GM23338 (cell line): ENCODE measurements around the gene TBCB. TPM values are rescaled to one million over a fixed set of nuclear protein-coding genes. Genes with fewer than 3 reads are reported as not detected.

ENCODE experiments used
- ATAC-seq: fragments of 200-7000 bp; cut with Tn5 transposase; 3 replicates; pipeline ENCODE4 v1.9.1; 2020
- DNase-seq: peaks from one replicate; pipeline ENCODE4 v3.0.0-alpha.2; 2015; ENCODE audit warnings: low spot score
- H2AFZ ChIP-seq: fragments of 200-600 bp; sonication (generic); 2 replicates; pipeline ENCODE4 v1.8.0; 2016; ENCODE audit warnings: antibody characterized with exemption, mild to moderate bottlenecking, moderate library complexity
- H3F3A ChIP-seq: fragments of 200-600 bp; sonication (generic); replicated peaks from 2 replicates; pipeline ENCODE4 v1.8.0; 2017; ENCODE audit warnings: antibody characterized with exemption, mixed run types, low read depth
- H3K27ac ChIP-seq: fragments of 200-600 bp; sonication (generic); 2 replicates; pipeline ENCODE4 v1.6.1; 2016; ENCODE audit warnings: low read depth
- H3K27me3 ChIP-seq: fragments of 200-600 bp; sonication (generic); 2 replicates; pipeline ENCODE4 v1.8.0; 2016; ENCODE audit warnings: mild to moderate bottlenecking, mixed run types, moderate library complexity; ENCODE audit not compliant: insufficient read depth
- H3K36me3 ChIP-seq: fragments of 200-600 bp; sonication (generic); 2 replicates; pipeline ENCODE4 v1.8.0; 2016; ENCODE audit warnings: mild to moderate bottlenecking; ENCODE audit not compliant: insufficient read depth
- H3K4me1 ChIP-seq: fragments of 200-600 bp; sonication (generic); 2 replicates; pipeline ENCODE4 v1.8.0; 2016; ENCODE audit warnings: mild to moderate bottlenecking, moderate library complexity; ENCODE audit not compliant: insufficient read depth
- H3K4me2 ChIP-seq: fragments of 200-600 bp; sonication (generic); 2 replicates; pipeline ENCODE4 v1.7.1; 2017; ENCODE audit warnings: mixed run types
- H3K4me3 ChIP-seq: fragments of 200-600 bp; sonication (generic); 2 replicates; pipeline ENCODE4 v1.6.1; 2016; ENCODE audit warnings: mixed run types
- H3K79me2 ChIP-seq: fragments of 200-600 bp; sonication (generic); replicated peaks from 2 replicates; pipeline ENCODE4 v1.8.0; 2017; ENCODE audit warnings: mild to moderate bottlenecking; ENCODE audit not compliant: insufficient read depth
- H3K9me2 ChIP-seq: fragments of 200-600 bp; sonication (generic); 2 replicates; pipeline ENCODE4 v1.8.0; 2017; ENCODE audit not compliant: insufficient read depth
- H4K20me1 ChIP-seq: fragments of 200-600 bp; sonication (generic); replicated peaks from 2 replicates; pipeline ENCODE4 v1.8.0; 2017; ENCODE audit warnings: mild to moderate bottlenecking; ENCODE audit not compliant: insufficient read depth
- H3K27ac Mint-ChIP-seq: 2 replicates; pipeline ENCODE4 v1.8.0; 2020; ENCODE audit warnings: inconsistent platforms, mild to moderate bottlenecking, moderate library complexity, mixed read lengths
- H3K27me3 Mint-ChIP-seq: 3 replicates; pipeline ENCODE4 v1.8.0; 2022; ENCODE audit warnings: low read depth, mild to moderate bottlenecking, moderate library complexity, mixed read lengths, inconsistent platforms; ENCODE audit not compliant: insufficient read depth, poor library complexity
- H3K36me3 Mint-ChIP-seq: 3 replicates; pipeline ENCODE4 v1.8.0; 2021; ENCODE audit warnings: low read depth, mild to moderate bottlenecking, inconsistent platforms, moderate library complexity, mixed read lengths
- H3K4me1 Mint-ChIP-seq: 3 replicates; pipeline ENCODE4 v1.8.0; 2020; ENCODE audit warnings: mild to moderate bottlenecking, inconsistent platforms, mixed read lengths
- H3K4me3 Mint-ChIP-seq: 3 replicates; pipeline ENCODE4 v1.8.0; 2021; ENCODE audit warnings: moderate library complexity, mild to moderate bottlenecking, inconsistent platforms, mixed read lengths
- H3K9me3 Mint-ChIP-seq: 3 replicates; pipeline ENCODE4 v1.8.0; 2020; ENCODE audit warnings: moderate library complexity, mild to moderate bottlenecking, inconsistent platforms, mixed read lengths
- CREB1 ChIP-seq: fragments of 250-450 bp; sonication (Bioruptor Pico); IDR thresholded peaks from 2 replicates; pipeline ENCODE4 v1.5.0; 2020; ENCODE audit warnings: low read depth, mild to moderate bottlenecking, moderate library complexity
- EZH2 ChIP-seq: fragments of 200-600 bp; sonication (generic); IDR thresholded peaks from one replicate; pipeline ENCODE4 v1.8.0; 2017; ENCODE audit warnings: antibody characterized with exemption, mild to moderate bottlenecking, low read depth; ENCODE audit not compliant: unreplicated experiment
- EZH2phosphoT487 ChIP-seq: fragments of 200-600 bp; sonication (generic); IDR thresholded peaks from one replicate; pipeline ENCODE4 v1.8.1; 2018; ENCODE audit warnings: antibody characterized with exemption; ENCODE audit not compliant: unreplicated experiment
- JUNB ChIP-seq: IDR thresholded peaks from one replicate; pipeline ENCODE4 v1.6.1; 2016; ENCODE audit warnings: antibody characterized with exemption; ENCODE audit not compliant: unreplicated experiment
- NANOG ChIP-seq: IDR thresholded peaks from 2 replicates; pipeline ENCODE4 v1.6.1; 2016; ENCODE audit warnings: antibody characterized with exemption, borderline replicate concordance
- POLR2AphosphoS5 ChIP-seq: IDR thresholded peaks from 2 replicates; pipeline ENCODE4 v1.6.1; 2016; ENCODE audit warnings: antibody characterized with exemption, low read depth
- STAT1 ChIP-seq: IDR thresholded peaks from one replicate; pipeline ENCODE4 v1.6.1; 2016; ENCODE audit warnings: antibody characterized with exemption; ENCODE audit not compliant: unreplicated experiment
- ZNF114 ChIP-seq: fragments of 250-450 bp; sonication (Bioruptor Pico); IDR thresholded peaks from 2 replicates; pipeline ENCODE4 v1.5.0; 2020; ENCODE audit warnings: mild to moderate bottlenecking, moderate library complexity
- ZNF331 ChIP-seq: fragments of 250-450 bp; sonication (Bioruptor Pico); IDR thresholded peaks from 2 replicates; pipeline ENCODE4 v1.5.0; 2020; ENCODE audit warnings: low read depth, mild to moderate bottlenecking, moderate library complexity
- polyA plus RNA-seq: library from polyadenylated mRNA; unstranded; fragments of >200 nt; fragmentation: Nextera tagmentation; extraction: Ambion mirVana; gene quantifications from 2 replicates; pipeline ENCODE4 v1.2.1, GENCODE V29; 2016
- total RNA-seq: library from RNA; depleted of rRNA; stranded (reverse); fragments of >200 nt; shearing (Covaris generic); gene quantifications from 2 replicates; pipeline ENCODE4 v1.2.3, GENCODE V29; 2014
- TF ChIP-seq, protein P1 (sequence below): fragments of 250-450 bp; sonication (Bioruptor Pico); IDR thresholded peaks from 2 replicates; pipeline ENCODE4 v1.5.0; 2020; ENCODE audit warnings: mild to moderate bottlenecking, moderate library complexity
- TF ChIP-seq, protein P2 (sequence below): IDR thresholded peaks from one replicate; pipeline ENCODE4 v1.6.1; 2018; ENCODE audit warnings: antibody characterized with exemption; ENCODE audit not compliant: unreplicated experiment
- TF ChIP-seq, protein P3 (sequence below), 2 experiments: fragments of 200-600 bp in 1 of 2; sonication (generic) in 1 of 2; conservative IDR thresholded peaks; 2 replicates each; pipeline versions ENCODE4 v1.5.1 to v1.6.1; 2016 to 2017; ENCODE audit warnings: antibody characterized with exemption in 2 of 2, low read depth in 2 of 2, mild to moderate bottlenecking in 2 of 2, moderate library complexity in 1 of 2
- TF ChIP-seq, protein P4 (sequence below): IDR thresholded peaks from 2 replicates; pipeline ENCODE4 v1.6.1; 2016; ENCODE audit warnings: antibody characterized with exemption

TBCB gene
- total and polyA plus RNA-seq, 2 experiments from 2014 or later = 275 to 290 TPM

DNA sequence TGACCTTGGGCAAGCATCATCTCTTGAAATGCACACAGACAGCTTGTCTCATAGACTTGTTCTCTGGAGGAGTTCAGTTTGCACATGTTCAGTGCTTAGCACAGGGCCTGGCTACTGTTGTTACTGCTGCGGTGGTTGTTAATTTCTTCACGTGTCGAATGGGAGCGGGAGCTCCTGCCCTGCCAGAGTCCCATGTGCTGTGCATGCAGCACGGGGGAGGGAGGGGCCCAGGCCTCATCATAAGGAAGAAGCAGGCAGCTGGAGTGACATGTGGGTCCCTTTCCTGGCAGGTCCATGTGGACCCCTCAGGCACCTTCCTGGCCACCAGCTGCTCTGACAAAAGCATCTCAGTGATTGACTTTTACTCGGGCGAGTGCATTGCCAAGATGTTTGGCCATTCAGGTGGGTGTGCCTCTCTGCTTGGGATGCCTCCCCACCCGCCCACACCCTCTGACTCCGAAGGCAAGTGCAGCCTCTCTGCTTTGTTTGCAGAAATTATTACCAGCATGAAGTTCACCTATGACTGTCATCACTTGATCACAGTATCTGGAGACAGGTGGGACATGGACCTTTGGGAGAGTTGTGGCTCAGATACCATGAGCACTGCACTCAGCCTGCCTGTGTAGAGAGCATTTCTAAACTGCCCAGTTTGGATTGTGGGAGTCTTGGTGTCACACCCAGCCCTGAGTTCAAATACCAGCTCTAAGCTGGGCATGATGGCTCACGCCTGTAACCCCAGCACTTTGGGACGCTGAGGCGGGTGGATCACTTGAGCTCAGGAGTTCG, 24.2 kb upstream of the TBCB start:
- H3K27ac ChIP-seq = no peak overlapping the region
- H3K4me3 ChIP-seq = no peak overlapping the region
- 0 out of 2 replicates have a peak, but pooled peaks cover 2% of the 10 kb centered on the region for H3F3A ChIP-seq
- H4K20me1 ChIP-seq = no peaks in the 10 kb centered on the region; the same call in 1 of the 2 replicates
- Mint-ChIP-seq H3K27me3 (peaks cover 5% of the 10 kb centered on the region), H3K36me3 (peaks cover 73% of the 10 kb centered on the region), H3K27ac (no peak overlapping the region), H3K9me3 (no peaks in the 10 kb centered on the region), H3K4me1 (no peaks in the 10 kb centered on the region), H3K4me3 (no peak overlapping the region)
- H2AFZ ChIP-seq = no peak overlapping the region
- no peaks in the 10 kb centered on the region for H3K27me3 ChIP-seq
- no peak for DNase-seq
- H3K9me2 ChIP-seq = no peaks in the 10 kb centered on the region
- TF ChIP-seq CREB1 (CRISPR knock-in tag) (no peak), STAT1 (no peak), POLR2AphosphoS5 (no peak), JUNB (no peak), NANOG (no peak), EZH2 (no peak), ZNF114 (no peak), EZH2phosphoT487 (no peak), ZNF331 (CRISPR knock-in tag) (no peak)
- TF ChIP-seq, protein P1, sequence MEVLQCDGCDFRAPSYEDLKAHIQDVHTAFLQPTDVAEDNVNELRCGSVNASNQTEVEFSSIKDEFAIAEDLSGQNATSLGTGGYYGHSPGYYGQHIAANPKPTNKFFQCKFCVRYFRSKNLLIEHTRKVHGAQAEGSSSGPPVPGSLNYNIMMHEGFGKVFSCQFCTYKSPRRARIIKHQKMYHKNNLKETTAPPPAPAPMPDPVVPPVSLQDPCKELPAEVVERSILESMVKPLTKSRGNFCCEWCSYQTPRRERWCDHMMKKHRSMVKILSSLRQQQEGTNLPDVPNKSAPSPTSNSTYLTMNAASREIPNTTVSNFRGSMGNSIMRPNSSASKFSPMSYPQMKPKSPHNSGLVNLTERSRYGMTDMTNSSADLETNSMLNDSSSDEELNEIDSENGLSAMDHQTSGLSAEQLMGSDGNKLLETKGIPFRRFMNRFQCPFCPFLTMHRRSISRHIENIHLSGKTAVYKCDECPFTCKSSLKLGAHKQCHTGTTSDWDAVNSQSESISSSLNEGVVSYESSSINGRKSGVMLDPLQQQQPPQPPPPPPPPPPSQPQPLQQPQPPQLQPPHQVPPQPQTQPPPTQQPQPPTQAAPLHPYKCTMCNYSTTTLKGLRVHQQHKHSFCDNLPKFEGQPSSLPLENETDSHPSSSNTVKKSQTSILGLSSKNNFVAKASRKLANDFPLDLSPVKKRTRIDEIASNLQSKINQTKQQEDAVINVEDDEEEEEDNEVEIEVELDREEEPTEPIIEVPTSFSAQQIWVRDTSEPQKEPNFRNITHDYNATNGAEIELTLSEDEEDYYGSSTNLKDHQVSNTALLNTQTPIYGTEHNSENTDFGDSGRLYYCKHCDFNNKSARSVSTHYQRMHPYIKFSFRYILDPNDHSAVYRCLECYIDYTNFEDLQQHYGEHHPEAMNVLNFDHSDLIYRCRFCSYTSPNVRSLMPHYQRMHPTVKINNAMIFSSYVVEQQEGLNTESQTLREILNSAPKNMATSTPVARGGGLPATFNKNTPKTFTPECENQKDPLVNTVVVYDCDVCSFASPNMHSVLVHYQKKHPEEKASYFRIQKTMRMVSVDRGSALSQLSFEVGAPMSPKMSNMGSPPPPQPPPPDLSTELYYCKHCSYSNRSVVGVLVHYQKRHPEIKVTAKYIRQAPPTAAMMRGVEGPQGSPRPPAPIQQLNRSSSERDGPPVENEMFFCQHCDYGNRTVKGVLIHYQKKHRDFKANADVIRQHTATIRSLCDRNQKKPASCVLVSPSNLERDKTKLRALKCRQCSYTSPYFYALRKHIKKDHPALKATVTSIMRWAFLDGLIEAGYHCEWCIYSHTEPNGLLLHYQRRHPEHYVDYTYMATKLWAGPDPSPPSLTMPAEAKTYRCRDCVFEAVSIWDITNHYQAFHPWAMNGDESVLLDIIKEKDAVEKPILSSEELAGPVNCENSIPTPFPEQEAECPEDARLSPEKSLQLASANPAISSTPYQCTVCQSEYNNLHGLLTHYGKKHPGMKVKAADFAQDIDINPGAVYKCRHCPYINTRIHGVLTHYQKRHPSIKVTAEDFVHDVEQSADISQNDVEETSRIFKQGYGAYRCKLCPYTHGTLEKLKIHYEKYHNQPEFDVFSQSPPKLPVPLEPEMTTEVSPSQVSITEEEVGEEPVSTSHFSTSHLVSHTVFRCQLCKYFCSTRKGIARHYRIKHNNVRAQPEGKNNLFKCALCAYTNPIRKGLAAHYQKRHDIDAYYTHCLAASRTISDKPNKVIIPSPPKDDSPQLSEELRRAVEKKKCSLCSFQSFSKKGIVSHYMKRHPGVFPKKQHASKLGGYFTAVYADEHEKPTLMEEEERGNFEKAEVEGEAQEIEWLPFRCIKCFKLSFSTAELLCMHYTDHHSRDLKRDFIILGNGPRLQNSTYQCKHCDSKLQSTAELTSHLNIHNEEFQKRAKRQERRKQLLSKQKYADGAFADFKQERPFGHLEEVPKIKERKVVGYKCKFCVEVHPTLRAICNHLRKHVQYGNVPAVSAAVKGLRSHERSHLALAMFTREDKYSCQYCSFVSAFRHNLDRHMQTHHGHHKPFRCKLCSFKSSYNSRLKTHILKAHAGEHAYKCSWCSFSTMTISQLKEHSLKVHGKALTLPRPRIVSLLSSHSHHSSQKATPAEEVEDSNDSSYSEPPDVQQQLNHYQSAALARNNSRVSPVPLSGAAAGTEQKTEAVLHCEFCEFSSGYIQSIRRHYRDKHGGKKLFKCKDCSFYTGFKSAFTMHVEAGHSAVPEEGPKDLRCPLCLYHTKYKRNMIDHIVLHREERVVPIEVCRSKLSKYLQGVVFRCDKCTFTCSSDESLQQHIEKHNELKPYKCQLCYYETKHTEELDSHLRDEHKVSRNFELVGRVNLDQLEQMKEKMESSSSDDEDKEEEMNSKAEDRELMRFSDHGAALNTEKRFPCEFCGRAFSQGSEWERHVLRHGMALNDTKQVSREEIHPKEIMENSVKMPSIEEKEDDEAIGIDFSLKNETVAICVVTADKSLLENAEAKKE (CRISPR knock-in tag) = no peak
- TF ChIP-seq, protein P2, sequence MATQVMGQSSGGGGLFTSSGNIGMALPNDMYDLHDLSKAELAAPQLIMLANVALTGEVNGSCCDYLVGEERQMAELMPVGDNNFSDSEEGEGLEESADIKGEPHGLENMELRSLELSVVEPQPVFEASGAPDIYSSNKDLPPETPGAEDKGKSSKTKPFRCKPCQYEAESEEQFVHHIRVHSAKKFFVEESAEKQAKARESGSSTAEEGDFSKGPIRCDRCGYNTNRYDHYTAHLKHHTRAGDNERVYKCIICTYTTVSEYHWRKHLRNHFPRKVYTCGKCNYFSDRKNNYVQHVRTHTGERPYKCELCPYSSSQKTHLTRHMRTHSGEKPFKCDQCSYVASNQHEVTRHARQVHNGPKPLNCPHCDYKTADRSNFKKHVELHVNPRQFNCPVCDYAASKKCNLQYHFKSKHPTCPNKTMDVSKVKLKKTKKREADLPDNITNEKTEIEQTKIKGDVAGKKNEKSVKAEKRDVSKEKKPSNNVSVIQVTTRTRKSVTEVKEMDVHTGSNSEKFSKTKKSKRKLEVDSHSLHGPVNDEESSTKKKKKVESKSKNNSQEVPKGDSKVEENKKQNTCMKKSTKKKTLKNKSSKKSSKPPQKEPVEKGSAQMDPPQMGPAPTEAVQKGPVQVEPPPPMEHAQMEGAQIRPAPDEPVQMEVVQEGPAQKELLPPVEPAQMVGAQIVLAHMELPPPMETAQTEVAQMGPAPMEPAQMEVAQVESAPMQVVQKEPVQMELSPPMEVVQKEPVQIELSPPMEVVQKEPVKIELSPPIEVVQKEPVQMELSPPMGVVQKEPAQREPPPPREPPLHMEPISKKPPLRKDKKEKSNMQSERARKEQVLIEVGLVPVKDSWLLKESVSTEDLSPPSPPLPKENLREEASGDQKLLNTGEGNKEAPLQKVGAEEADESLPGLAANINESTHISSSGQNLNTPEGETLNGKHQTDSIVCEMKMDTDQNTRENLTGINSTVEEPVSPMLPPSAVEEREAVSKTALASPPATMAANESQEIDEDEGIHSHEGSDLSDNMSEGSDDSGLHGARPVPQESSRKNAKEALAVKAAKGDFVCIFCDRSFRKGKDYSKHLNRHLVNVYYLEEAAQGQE = no peak
- TF ChIP-seq, protein P3, sequence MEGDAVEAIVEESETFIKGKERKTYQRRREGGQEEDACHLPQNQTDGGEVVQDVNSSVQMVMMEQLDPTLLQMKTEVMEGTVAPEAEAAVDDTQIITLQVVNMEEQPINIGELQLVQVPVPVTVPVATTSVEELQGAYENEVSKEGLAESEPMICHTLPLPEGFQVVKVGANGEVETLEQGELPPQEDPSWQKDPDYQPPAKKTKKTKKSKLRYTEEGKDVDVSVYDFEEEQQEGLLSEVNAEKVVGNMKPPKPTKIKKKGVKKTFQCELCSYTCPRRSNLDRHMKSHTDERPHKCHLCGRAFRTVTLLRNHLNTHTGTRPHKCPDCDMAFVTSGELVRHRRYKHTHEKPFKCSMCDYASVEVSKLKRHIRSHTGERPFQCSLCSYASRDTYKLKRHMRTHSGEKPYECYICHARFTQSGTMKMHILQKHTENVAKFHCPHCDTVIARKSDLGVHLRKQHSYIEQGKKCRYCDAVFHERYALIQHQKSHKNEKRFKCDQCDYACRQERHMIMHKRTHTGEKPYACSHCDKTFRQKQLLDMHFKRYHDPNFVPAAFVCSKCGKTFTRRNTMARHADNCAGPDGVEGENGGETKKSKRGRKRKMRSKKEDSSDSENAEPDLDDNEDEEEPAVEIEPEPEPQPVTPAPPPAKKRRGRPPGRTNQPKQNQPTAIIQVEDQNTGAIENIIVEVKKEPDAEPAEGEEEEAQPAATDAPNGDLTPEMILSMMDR (conservative IDR thresholded peaks at IDR 0.05; ENCODE audit: low read depth in 2 of 2) = no peak
- TF ChIP-seq, protein P4, sequence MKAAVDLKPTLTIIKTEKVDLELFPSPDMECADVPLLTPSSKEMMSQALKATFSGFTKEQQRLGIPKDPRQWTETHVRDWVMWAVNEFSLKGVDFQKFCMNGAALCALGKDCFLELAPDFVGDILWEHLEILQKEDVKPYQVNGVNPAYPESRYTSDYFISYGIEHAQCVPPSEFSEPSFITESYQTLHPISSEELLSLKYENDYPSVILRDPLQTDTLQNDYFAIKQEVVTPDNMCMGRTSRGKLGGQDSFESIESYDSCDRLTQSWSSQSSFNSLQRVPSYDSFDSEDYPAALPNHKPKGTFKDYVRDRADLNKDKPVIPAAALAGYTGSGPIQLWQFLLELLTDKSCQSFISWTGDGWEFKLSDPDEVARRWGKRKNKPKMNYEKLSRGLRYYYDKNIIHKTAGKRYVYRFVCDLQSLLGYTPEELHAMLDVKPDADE = no peak
- no peaks in the 10 kb centered on the region for H3K79me2 ChIP-seq
- H3K4me1 ChIP-seq = no peaks in the 10 kb centered on the region
- ATAC-seq = no peak
- H3K36me3 ChIP-seq = peaks cover 31% of the 10 kb centered on the region
- no peak overlapping the region for H3K4me2 ChIP-seq
